ENCODE results near the gene GNG12. TPM values are rescaled to one million over a fixed set of nuclear protein-coding genes. Genes with fewer than 3 reads are reported as not detected.

GNG12 gene
- total and polyA plus RNA-seq, 7 donors: 41.9 to 116 (median 47.8) TPM

GRCh38 chr1:67701876-67702275 is 131.4 kb downstream of the GNG12 start:
- DNase-seq: no peak
- Histone ChIP-seq H3K36me3 (peaks cover 0 to 23% (median 0%) of the 10 kb centered on the region in 4 donors), H3K9me3 (no peaks in the 10 kb centered on the region), H3K4me1 (peaks cover 0 to 12% (median 8%) of the 10 kb centered on the region in 4 donors), H3K27me3 (no peaks in the 10 kb centered on the region), H3K4me3 (no peak overlapping the region), H3K27ac (no peak overlapping the region)
- TF ChIP-seq EP300 (IDR thresholded peaks at IDR 0.05) (no peak), POLR2AphosphoS5 (IDR thresholded peaks at IDR 0.05) (no peak), CTCF (IDR thresholded peaks at IDR 0.05) (no peak), POLR2A (IDR thresholded peaks at IDR 0.05) (no peak)
- intact Hi-C loops (cut with DNase I): no loop called here
- WGBS, 2 donors: 48 to 83% methylated on average over 2 of the region's 2 CpGs

DNA sequence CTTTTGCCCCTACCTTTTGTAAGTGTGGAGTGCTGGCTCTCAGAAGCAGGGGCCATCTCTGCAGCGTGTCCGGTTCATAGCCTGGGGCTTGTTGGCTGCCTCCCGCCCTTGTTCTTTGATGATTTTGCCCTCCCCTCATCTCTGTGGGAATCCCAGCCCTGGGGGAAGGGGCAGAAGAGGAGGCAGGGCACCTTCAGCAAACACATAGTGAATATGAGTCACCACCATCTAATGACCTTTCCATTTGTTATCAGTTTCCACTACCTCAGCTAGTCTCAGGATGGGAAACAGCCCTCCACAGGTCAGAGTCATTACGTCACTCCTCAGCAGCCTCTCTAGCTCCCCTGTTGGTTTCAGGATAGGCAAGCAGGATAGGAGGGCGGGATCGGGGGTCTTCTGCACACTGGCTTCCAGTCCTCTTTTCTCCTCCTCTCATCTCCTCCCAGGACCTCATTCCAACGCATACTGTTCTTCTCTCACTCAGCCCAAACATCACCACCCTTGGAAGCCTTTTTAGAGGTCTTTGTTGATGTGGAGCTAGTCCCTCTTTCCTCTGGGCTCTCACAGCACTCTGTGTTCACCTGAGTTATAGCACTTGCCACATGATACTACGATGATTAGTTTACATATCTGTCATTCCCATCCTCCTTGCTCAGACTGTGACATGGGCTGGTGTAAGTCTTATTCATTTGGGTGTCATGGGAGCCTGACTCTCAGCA is 132.4 kb downstream of the GNG12 start:
- WGBS, 2 donors: 83 to 87% methylated on average over 8 of the region's 8 CpGs
- no peak for DNase-seq
- peaks cover 0 to 2% (median under 1%) of the 10 kb centered on the region in 4 donors for H3K4me1 ChIP-seq
- no peak for TF ChIP-seq POLR2AphosphoS5 (IDR thresholded peaks at IDR 0.05)
- TF ChIP-seq POLR2A (IDR thresholded peaks at IDR 0.05): no peak
- TF ChIP-seq CTCF (IDR thresholded peaks at IDR 0.05): no peak
- TF ChIP-seq EP300 (IDR thresholded peaks at IDR 0.05): no peak
- peaks cover 0 to 23% (median 0%) of the 10 kb centered on the region in 4 donors for H3K36me3 ChIP-seq
- H3K9me3 ChIP-seq: no peaks in the 10 kb centered on the region
- no peak overlapping the region for H3K27ac ChIP-seq
- no peaks in the 10 kb centered on the region for H3K27me3 ChIP-seq
- intact Hi-C loops (cut with DNase I): no loop called here
- H3K4me3 ChIP-seq: no peak overlapping the region

GRCh38 chr1:67700220-67700619 is 133.0 kb downstream of the GNG12 start:
- no peak for TF ChIP-seq CTCF (IDR thresholded peaks at IDR 0.05)
- TF ChIP-seq EP300 (IDR thresholded peaks at IDR 0.05): no peak
- no peak for TF ChIP-seq POLR2AphosphoS5 (IDR thresholded peaks at IDR 0.05)
- no peak for TF ChIP-seq POLR2A (IDR thresholded peaks at IDR 0.05)
- intact Hi-C loops (cut with DNase I): no loop called here
- DNase-seq: no peak
- Histone ChIP-seq H3K27me3 (no peaks in the 10 kb centered on the region), H3K4me3 (no peak overlapping the region), H3K27ac (no peak overlapping the region), H3K9me3 (no peaks in the 10 kb centered on the region), H3K4me1 (no peaks in the 10 kb centered on the region), H3K36me3 (peaks cover 0 to 16% (median 0%) of the 10 kb centered on the region in 4 donors)
- 81 to 86% methylated on average over 4 of the region's 4 CpGs for WGBS, 2 donors

GRCh38 chr1:67696708-67697107 is 136.6 kb downstream of the GNG12 start:
- no peaks in the 10 kb centered on the region for H3K36me3 ChIP-seq
- intact Hi-C loops (cut with DNase I): no loop called here
- DNase-seq: no peak
- WGBS, 2 donors: 54 to 72% methylated on average over 3 of the region's 3 CpGs
- H3K4me1 ChIP-seq: no peaks in the 10 kb centered on the region
- H3K27ac ChIP-seq: no peak overlapping the region
- TF ChIP-seq EP300 (IDR thresholded peaks at IDR 0.05): no peak
- TF ChIP-seq POLR2AphosphoS5 (IDR thresholded peaks at IDR 0.05): no peak
- TF ChIP-seq CTCF (IDR thresholded peaks at IDR 0.05): no peak
- no peak for TF ChIP-seq POLR2A (IDR thresholded peaks at IDR 0.05)
- no peaks in the 10 kb centered on the region for H3K27me3 ChIP-seq
- H3K4me3 ChIP-seq: no peak overlapping the region
- H3K9me3 ChIP-seq: no peaks in the 10 kb centered on the region

- 76 to 91% methylated on average over 2 of the region's 2 CpGs for WGBS, 2 donors
Observed at GRCh38 chr1:67695963-67696362, 137.3 kb downstream of the GNG12 start.

More at GRCh38 chr1:67695963-67696362, 137.3 kb downstream of the GNG12 start:
- no peaks in the 10 kb centered on the region for H3K36me3 ChIP-seq
- no peak overlapping the region for H3K27ac ChIP-seq
- DNase-seq: no peak
- TF ChIP-seq POLR2AphosphoS5 (IDR thresholded peaks at IDR 0.05): no peak
- no peak for TF ChIP-seq CTCF (IDR thresholded peaks at IDR 0.05)
- no peak for TF ChIP-seq EP300 (IDR thresholded peaks at IDR 0.05)
- TF ChIP-seq POLR2A (IDR thresholded peaks at IDR 0.05): no peak
- intact Hi-C loops (cut with DNase I): no loop called here
- H3K9me3 ChIP-seq: no peaks in the 10 kb centered on the region
- H3K27me3 ChIP-seq: no peaks in the 10 kb centered on the region
- H3K4me1 ChIP-seq: no peaks in the 10 kb centered on the region
- H3K4me3 ChIP-seq: no peak overlapping the region
